Measurements from ENCODE around the gene COP1.

Gene COP1

DNA sequence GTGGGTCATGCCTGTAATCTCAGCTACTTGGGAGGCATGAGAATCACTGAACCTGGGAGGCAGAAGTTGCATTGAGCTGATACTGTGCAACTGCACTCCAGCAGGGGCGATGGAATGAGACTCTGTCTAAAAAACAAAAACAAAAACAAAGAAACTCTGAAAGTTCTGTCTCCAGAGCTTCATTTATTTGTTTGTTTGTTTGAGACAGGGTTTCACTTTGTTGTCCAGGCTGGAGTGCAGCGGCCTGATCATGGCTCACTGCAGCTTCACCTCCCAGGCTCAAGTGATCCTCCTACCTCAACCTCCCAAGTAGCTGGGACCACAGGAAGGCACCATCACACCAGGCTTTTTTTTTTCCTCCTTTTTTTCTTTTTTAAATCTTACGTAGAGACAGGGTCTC lies 271.9 kb downstream of the COP1 start:
- TF ChIP-seq TCF4 (CRISPR knock-in tag; IDR thresholded peaks at IDR 0.05; ENCODE audit: borderline replicate concordance) = no peak
- TF ChIP-seq, protein P1, sequence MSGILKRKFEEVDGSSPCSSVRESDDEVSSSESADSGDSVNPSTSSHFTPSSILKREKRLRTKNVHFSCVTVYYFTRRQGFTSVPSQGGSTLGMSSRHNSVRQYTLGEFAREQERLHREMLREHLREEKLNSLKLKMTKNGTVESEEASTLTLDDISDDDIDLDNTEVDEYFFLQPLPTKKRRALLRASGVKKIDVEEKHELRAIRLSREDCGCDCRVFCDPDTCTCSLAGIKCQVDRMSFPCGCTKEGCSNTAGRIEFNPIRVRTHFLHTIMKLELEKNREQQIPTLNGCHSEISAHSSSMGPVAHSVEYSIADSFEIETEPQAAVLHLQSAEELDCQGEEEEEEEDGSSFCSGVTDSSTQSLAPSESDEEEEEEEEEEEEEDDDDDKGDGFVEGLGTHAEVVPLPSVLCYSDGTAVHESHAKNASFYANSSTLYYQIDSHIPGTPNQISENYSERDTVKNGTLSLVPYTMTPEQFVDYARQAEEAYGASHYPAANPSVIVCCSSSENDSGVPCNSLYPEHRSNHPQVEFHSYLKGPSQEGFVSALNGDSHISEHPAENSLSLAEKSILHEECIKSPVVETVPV (CRISPR knock-in tag; IDR thresholded peaks at IDR 0.05) = no peak
- no peak for TF ChIP-seq OSR1 (CRISPR knock-in tag; IDR thresholded peaks at IDR 0.05)
- no peak for TF ChIP-seq PPARA (CRISPR knock-in tag; IDR thresholded peaks at IDR 0.05; ENCODE audit: borderline replicate concordance)
- TF ChIP-seq ISL1 (CRISPR knock-in tag; IDR thresholded peaks at IDR 0.05) = no peak
- no peak for TF ChIP-seq ZFP3 (CRISPR knock-in tag; IDR thresholded peaks at IDR 0.05)
- TF ChIP-seq SNAI2 (CRISPR knock-in tag; IDR thresholded peaks at IDR 0.05) = no peak
- TF ChIP-seq CSDC2 (CRISPR knock-in tag; IDR thresholded peaks at IDR 0.05) = no peak
- no peak for TF ChIP-seq CREB5 (CRISPR knock-in tag; IDR thresholded peaks at IDR 0.05; ENCODE audit: low read depth)
- no peak for TF ChIP-seq ZNF8 (CRISPR knock-in tag; IDR thresholded peaks at IDR 0.05)
- no peak for TF ChIP-seq BACH2 (CRISPR knock-in tag; IDR thresholded peaks at IDR 0.05; ENCODE audit: borderline replicate concordance)
- TF ChIP-seq TSHZ2 (CRISPR knock-in tag; IDR thresholded peaks at IDR 0.05) = no peak
- TF ChIP-seq GLIS3 (CRISPR knock-in tag; IDR thresholded peaks at IDR 0.05) = no peak
- no peak for TF ChIP-seq ESRRG (CRISPR knock-in tag; IDR thresholded peaks at IDR 0.05)
- TF ChIP-seq, protein P2, sequence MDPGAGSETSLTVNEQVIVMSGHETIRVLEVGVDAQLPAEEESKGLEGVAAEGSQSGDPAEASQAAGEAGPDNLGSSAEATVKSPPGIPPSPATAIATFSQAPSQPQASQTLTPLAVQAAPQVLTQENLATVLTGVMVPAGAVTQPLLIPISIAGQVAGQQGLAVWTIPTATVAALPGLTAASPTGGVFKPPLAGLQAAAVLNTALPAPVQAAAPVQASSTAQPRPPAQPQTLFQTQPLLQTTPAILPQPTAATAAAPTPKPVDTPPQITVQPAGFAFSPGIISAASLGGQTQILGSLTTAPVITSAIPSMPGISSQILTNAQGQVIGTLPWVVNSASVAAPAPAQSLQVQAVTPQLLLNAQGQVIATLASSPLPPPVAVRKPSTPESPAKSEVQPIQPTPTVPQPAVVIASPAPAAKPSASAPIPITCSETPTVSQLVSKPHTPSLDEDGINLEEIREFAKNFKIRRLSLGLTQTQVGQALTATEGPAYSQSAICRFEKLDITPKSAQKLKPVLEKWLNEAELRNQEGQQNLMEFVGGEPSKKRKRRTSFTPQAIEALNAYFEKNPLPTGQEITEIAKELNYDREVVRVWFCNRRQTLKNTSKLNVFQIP (CRISPR knock-in tag; IDR thresholded peaks at IDR 0.05; ENCODE audit: borderline replicate concordance, low read depth) = no peak
- no peak for TF ChIP-seq TOX (CRISPR knock-in tag; IDR thresholded peaks at IDR 0.05; ENCODE audit: borderline replicate concordance)
- TF ChIP-seq ZNF70 (CRISPR knock-in tag; IDR thresholded peaks at IDR 0.05) = no peak
- TF ChIP-seq, protein P3, sequence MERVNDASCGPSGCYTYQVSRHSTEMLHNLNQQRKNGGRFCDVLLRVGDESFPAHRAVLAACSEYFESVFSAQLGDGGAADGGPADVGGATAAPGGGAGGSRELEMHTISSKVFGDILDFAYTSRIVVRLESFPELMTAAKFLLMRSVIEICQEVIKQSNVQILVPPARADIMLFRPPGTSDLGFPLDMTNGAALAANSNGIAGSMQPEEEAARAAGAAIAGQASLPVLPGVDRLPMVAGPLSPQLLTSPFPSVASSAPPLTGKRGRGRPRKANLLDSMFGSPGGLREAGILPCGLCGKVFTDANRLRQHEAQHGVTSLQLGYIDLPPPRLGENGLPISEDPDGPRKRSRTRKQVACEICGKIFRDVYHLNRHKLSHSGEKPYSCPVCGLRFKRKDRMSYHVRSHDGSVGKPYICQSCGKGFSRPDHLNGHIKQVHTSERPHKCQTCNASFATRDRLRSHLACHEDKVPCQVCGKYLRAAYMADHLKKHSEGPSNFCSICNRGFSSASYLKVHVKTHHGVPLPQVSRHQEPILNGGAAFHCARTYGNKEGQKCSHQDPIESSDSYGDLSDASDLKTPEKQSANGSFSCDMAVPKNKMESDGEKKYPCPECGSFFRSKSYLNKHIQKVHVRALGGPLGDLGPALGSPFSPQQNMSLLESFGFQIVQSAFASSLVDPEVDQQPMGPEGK (CRISPR knock-in tag; IDR thresholded peaks at IDR 0.05; ENCODE audit: borderline replicate concordance) = no peak
- no peak for ATAC-seq

DNA sequence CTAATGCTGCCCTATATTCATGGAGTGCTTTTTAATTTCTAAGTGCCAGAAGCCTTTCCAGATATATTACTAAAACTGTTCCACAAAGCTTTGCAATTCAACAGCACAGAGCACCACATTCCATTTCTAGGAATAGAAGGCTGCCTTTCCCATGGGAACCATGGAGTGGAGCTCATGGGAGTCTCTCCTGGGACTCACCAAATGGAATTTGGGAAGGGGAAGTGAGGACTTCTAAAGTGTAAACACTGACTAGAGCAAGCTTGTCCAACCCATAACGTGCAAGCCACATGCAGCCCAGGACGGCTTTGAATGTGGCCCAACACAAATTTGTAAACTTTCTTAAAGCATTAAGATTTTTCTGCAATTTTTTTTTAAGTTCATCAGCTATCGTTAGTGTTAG lies 273.3 kb downstream of the COP1 start:
- TF ChIP-seq OSR1 (CRISPR knock-in tag; IDR thresholded peaks at IDR 0.05) (no peak), PPARA (CRISPR knock-in tag; IDR thresholded peaks at IDR 0.05; ENCODE audit: borderline replicate concordance) (no peak), ZNF8 (CRISPR knock-in tag; IDR thresholded peaks at IDR 0.05) (no peak), ZFP3 (CRISPR knock-in tag; IDR thresholded peaks at IDR 0.05) (no peak), ARNTL (CRISPR knock-in tag; IDR thresholded peaks at IDR 0.05; ENCODE audit: borderline replicate concordance, low read depth) (no peak), ZC3H10 (CRISPR knock-in tag; IDR thresholded peaks at IDR 0.05) (no peak), ESRRG (CRISPR knock-in tag; IDR thresholded peaks at IDR 0.05) (no peak), CREB5 (CRISPR knock-in tag; IDR thresholded peaks at IDR 0.05; ENCODE audit: low read depth) (no peak), ZNF565 (CRISPR knock-in tag; conservative IDR thresholded peaks at IDR 0.05; ENCODE audit: low read depth) (no peak)
- TF ChIP-seq, protein P1 (CRISPR knock-in tag; IDR thresholded peaks at IDR 0.05) = no peak
- ATAC-seq = peak; percentile 30; the same call in 1 of the 3 replicates

Measured in SK-N-SH treated with all-trans-retinoic acid at 6 μM for 48 hours (cell line).